ENCODE results near the gene FBXL7.

DNA sequence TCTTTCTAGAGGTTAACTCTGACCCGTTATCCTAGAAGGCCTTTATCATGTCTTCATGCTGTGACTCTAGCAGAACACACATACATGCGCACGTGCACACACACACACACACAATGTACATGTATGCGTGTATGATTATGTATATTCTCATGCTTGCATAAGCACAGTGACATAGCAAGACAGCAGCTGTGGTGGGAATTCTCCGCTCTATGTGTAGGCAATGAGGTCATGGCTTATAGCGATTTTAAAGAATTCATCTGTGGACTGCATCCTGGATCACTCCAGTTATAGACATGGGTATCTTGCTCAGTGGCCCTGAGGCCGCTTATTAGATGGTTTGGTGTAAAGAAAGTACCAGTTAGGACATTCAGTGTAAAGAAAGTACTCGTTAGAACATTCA, 106.2 kb downstream of the FBXL7 start:
- TF ChIP-seq, protein P1, sequence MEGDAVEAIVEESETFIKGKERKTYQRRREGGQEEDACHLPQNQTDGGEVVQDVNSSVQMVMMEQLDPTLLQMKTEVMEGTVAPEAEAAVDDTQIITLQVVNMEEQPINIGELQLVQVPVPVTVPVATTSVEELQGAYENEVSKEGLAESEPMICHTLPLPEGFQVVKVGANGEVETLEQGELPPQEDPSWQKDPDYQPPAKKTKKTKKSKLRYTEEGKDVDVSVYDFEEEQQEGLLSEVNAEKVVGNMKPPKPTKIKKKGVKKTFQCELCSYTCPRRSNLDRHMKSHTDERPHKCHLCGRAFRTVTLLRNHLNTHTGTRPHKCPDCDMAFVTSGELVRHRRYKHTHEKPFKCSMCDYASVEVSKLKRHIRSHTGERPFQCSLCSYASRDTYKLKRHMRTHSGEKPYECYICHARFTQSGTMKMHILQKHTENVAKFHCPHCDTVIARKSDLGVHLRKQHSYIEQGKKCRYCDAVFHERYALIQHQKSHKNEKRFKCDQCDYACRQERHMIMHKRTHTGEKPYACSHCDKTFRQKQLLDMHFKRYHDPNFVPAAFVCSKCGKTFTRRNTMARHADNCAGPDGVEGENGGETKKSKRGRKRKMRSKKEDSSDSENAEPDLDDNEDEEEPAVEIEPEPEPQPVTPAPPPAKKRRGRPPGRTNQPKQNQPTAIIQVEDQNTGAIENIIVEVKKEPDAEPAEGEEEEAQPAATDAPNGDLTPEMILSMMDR (IDR thresholded peaks at IDR 0.05): no peak
- no peak for TF ChIP-seq POLR2A (IDR thresholded peaks at IDR 0.05)

All from suprapubic skin (tissue), 3 donors.